IPS-18a (cell line): Measurements from ENCODE around the gene TSEN2.

Source experiments
- H3K27ac ChIP-seq: one replicate; pipeline ENCODE4 v1.5.1; 2013; ENCODE audit warnings: low read length
- H3K27me3 ChIP-seq: one replicate; pipeline ENCODE4 v1.6.1; 2013; ENCODE audit warnings: mild to moderate bottlenecking, low read length; ENCODE audit not compliant: control insufficient read depth, insufficient read depth
- H3K36me3 ChIP-seq: one replicate; pipeline ENCODE4 v1.6.1; 2013; ENCODE audit warnings: low read depth, low read length; ENCODE audit not compliant: control insufficient read depth
- H3K4me1 ChIP-seq: one replicate; pipeline ENCODE4 v1.6.1; 2013; ENCODE audit warnings: low read depth, low read length; ENCODE audit not compliant: control insufficient read depth
- H3K4me3 ChIP-seq: one replicate; pipeline ENCODE4 v1.5.1; 2013; ENCODE audit warnings: low read length
- H3K9ac ChIP-seq: one replicate; pipeline ENCODE4 v1.6.1; 2013; ENCODE audit warnings: mild to moderate bottlenecking, low read length, moderate library complexity
- H3K9me3 ChIP-seq: one replicate; pipeline ENCODE4 v1.6.1; 2013; ENCODE audit warnings: low read depth, low read length; ENCODE audit not compliant: control insufficient read depth

TSEN2 gene

GRCh38 chr3:12561397-12561796 lies 77.1 kb downstream of the TSEN2 start:
- Histone ChIP-seq H3K27ac (no peak overlapping the region), H3K36me3 (no peaks in the 10 kb centered on the region), H3K9ac (no peak overlapping the region), H3K4me1 (peaks cover 22% of the 10 kb centered on the region), H3K4me3 (no peak overlapping the region), H3K9me3 (no peaks in the 10 kb centered on the region), H3K27me3 (no peaks in the 10 kb centered on the region)

- Histone ChIP-seq H3K4me1 (peaks cover 22% of the 10 kb centered on the region), H3K27ac (no peak overlapping the region), H3K27me3 (no peaks in the 10 kb centered on the region), H3K9me3 (no peaks in the 10 kb centered on the region), H3K9ac (no peak overlapping the region), H3K36me3 (no peaks in the 10 kb centered on the region), H3K4me3 (no peak overlapping the region)
Observed at GRCh38 chr3:12562451-12562850, 78.2 kb downstream of the TSEN2 start.

- Histone ChIP-seq H3K27me3 (no peaks in the 10 kb centered on the region), H3K4me3 (no peak overlapping the region), H3K27ac (no peak overlapping the region), H3K9me3 (no peaks in the 10 kb centered on the region), H3K36me3 (peaks cover 22% of the 10 kb centered on the region), H3K9ac (no peak overlapping the region), H3K4me1 (peaks cover 8% of the 10 kb centered on the region)
Observed at GRCh38 chr3:12566976-12567375, 82.7 kb downstream of the TSEN2 start.

GRCh38 chr3:12568747-12569146 lies 84.5 kb downstream of the TSEN2 start:
- Histone ChIP-seq H3K4me3 (no peak overlapping the region), H3K9me3 (no peaks in the 10 kb centered on the region), H3K27me3 (no peaks in the 10 kb centered on the region), H3K36me3 (peaks cover 35% of the 10 kb centered on the region), H3K27ac (no peak overlapping the region), H3K9ac (no peak overlapping the region), H3K4me1 (no peaks in the 10 kb centered on the region)

GRCh38 chr3:12569836-12570235 lies 85.6 kb downstream of the TSEN2 start:
- H3K36me3 ChIP-seq = peaks cover 45% of the 10 kb centered on the region
- H3K27ac ChIP-seq = no peak overlapping the region
- H3K27me3 ChIP-seq = no peaks in the 10 kb centered on the region
- no peak overlapping the region for H3K9ac ChIP-seq
- no peaks in the 10 kb centered on the region for H3K9me3 ChIP-seq
- no peak overlapping the region for H3K4me3 ChIP-seq
- no peaks in the 10 kb centered on the region for H3K4me1 ChIP-seq

- Histone ChIP-seq H3K4me3 (no peak overlapping the region), H3K4me1 (no peaks in the 10 kb centered on the region), H3K36me3 (peaks cover 64% of the 10 kb centered on the region), H3K27me3 (no peaks in the 10 kb centered on the region), H3K9ac (no peak overlapping the region), H3K9me3 (no peaks in the 10 kb centered on the region), H3K27ac (no peak overlapping the region)
Observed at GRCh38 chr3:12571986-12572385, 87.7 kb downstream of the TSEN2 start.

GRCh38 chr3:12574131-12574530 lies 89.9 kb downstream of the TSEN2 start:
- no peaks in the 10 kb centered on the region for H3K9me3 ChIP-seq
- H3K27me3 ChIP-seq = no peaks in the 10 kb centered on the region
- no peak overlapping the region for H3K27ac ChIP-seq
- H3K36me3 ChIP-seq = peaks cover 79% of the 10 kb centered on the region
- H3K4me1 ChIP-seq = no peaks in the 10 kb centered on the region
- H3K9ac ChIP-seq = no peak overlapping the region
- H3K4me3 ChIP-seq = no peak overlapping the region

- H3K27ac ChIP-seq = no peak overlapping the region
- H3K4me1 ChIP-seq = no peaks in the 10 kb centered on the region
- no peaks in the 10 kb centered on the region for H3K9me3 ChIP-seq
- no peak overlapping the region for H3K4me3 ChIP-seq
- H3K36me3 ChIP-seq = peaks cover 81% of the 10 kb centered on the region
- H3K27me3 ChIP-seq = no peaks in the 10 kb centered on the region
- H3K9ac ChIP-seq = no peak overlapping the region
Observed at GRCh38 chr3:12574661-12575060, 90.4 kb downstream of the TSEN2 start.

- Histone ChIP-seq H3K27me3 (no peaks in the 10 kb centered on the region), H3K27ac (no peak overlapping the region), H3K9ac (no peak overlapping the region), H3K4me1 (no peaks in the 10 kb centered on the region), H3K36me3 (peaks cover 73% of the 10 kb centered on the region), H3K9me3 (no peaks in the 10 kb centered on the region), H3K4me3 (no peak overlapping the region)
Observed at GRCh38 chr3:12577379-12577778, 93.1 kb downstream of the TSEN2 start.

GRCh38 chr3:12578742-12579141 lies 94.5 kb downstream of the TSEN2 start:
- H3K9ac ChIP-seq = no peak overlapping the region
- no peak overlapping the region for H3K27ac ChIP-seq
- no peak overlapping the region for H3K4me3 ChIP-seq
- H3K27me3 ChIP-seq = no peaks in the 10 kb centered on the region
- H3K4me1 ChIP-seq = no peaks in the 10 kb centered on the region
- H3K36me3 ChIP-seq = peaks cover 76% of the 10 kb centered on the region
- no peaks in the 10 kb centered on the region for H3K9me3 ChIP-seq

GRCh38 chr3:12579456-12579855 lies 95.2 kb downstream of the TSEN2 start:
- no peaks in the 10 kb centered on the region for H3K4me1 ChIP-seq
- no peak overlapping the region for H3K4me3 ChIP-seq
- no peaks in the 10 kb centered on the region for H3K27me3 ChIP-seq
- H3K27ac ChIP-seq = no peak overlapping the region
- no peaks in the 10 kb centered on the region for H3K9me3 ChIP-seq
- peaks cover 76% of the 10 kb centered on the region for H3K36me3 ChIP-seq
- H3K9ac ChIP-seq = no peak overlapping the region

- Histone ChIP-seq H3K9ac (no peak overlapping the region), H3K9me3 (no peaks in the 10 kb centered on the region), H3K4me1 (no peaks in the 10 kb centered on the region), H3K27ac (no peak overlapping the region), H3K4me3 (no peak overlapping the region), H3K27me3 (no peaks in the 10 kb centered on the region), H3K36me3 (peaks cover 76% of the 10 kb centered on the region)
Observed at GRCh38 chr3:12579905-12580304, 95.6 kb downstream of the TSEN2 start.
